IMR-90 (cell line): ENCODE measurements around the gene CMAS. TPM values are rescaled to one million over a fixed set of nuclear protein-coding genes. Genes with fewer than 3 reads are reported as not detected.

Experiments
- ATAC-seq: fragments of 200-7000 bp; cut with Tn5 transposase; 2 replicates; pipeline ENCODE4 v1.9.1; 2020; ENCODE audit warnings: low read depth, mild to moderate bottlenecking, moderate library complexity
- BruUV-seq: library from RNA; stranded (reverse); fragments of 400-500 nt; replicated peaks from 2 replicates; lab custom pipeline; 2021; lab: Mats Ljungman, UMichigan
- CTCF ChIA-PET: fragments of 300-600 bp; formaldehyde crosslinking; extraction: SDS; loops from one replicate; lab custom pipeline; 2021; ENCODE audit warnings: antibody characterized with exemption; lab: Yijun Ruan, JAX
- POLR2A ChIA-PET: fragments of 300-600 bp; sonication (Branson Sonifier 250); formaldehyde crosslinking; loops from one replicate; lab custom pipeline; 2022; ENCODE audit warnings: antibody characterized with exemption; ENCODE audit not compliant: unreplicated experiment; lab: Charles Lee
- DNase-seq: peaks from one replicate; pipeline ENCODE4 v3.0.0; 2013
- H2AFZ ChIP-seq: replicated peaks from 2 replicates; pipeline ENCODE3; 2013; ENCODE audit warnings: low read length, mild to moderate bottlenecking; ENCODE audit not compliant: poor library complexity
- H2AK5ac ChIP-seq: 2 replicates; pipeline ENCODE4 v1.6.1; 2013; ENCODE audit warnings: low read depth, low read length, inconsistent platforms
- H2AK9ac ChIP-seq: replicated peaks from 2 replicates; pipeline ENCODE3; 2013; ENCODE audit warnings: mild to moderate bottlenecking, low read depth, low read length, moderate library complexity; ENCODE audit not compliant: poor library complexity
- H2BK120ac ChIP-seq: 2 replicates; pipeline ENCODE4 v1.6.1; 2013; ENCODE audit warnings: low read depth, low read length, inconsistent platforms
- H2BK15ac ChIP-seq: 3 replicates; pipeline ENCODE4 v1.6.1; 2013; ENCODE audit warnings: low read depth, low read length, inconsistent platforms
- H2BK20ac ChIP-seq: 2 replicates; pipeline ENCODE4 v1.6.1; 2013; ENCODE audit warnings: low read depth, mild to moderate bottlenecking, inconsistent platforms, low read length, moderate library complexity
- H2BK5ac ChIP-seq: 2 replicates; pipeline ENCODE4 v1.6.1; 2013; ENCODE audit warnings: mild to moderate bottlenecking, low read depth, low read length, inconsistent platforms; ENCODE audit not compliant: poor library complexity, severe bottlenecking
- H3K14ac ChIP-seq: replicated peaks from 2 replicates; pipeline ENCODE4 v1.6.1; 2013; ENCODE audit warnings: low read depth, low read length, inconsistent platforms
- H3K18ac ChIP-seq: 2 replicates; pipeline ENCODE4 v1.6.1; 2013; ENCODE audit warnings: low read depth, low read length, control low read depth
- H3K23ac ChIP-seq: 2 replicates; pipeline ENCODE4 v1.6.1; 2013; ENCODE audit warnings: low read depth, low read length, inconsistent platforms
- H3K27ac ChIP-seq: 2 replicates; pipeline ENCODE4 v1.5.1; 2013; ENCODE audit warnings: mild to moderate bottlenecking, control low read depth, low read length; ENCODE audit not compliant: insufficient read depth
- H3K27me3 ChIP-seq: 2 replicates; pipeline ENCODE4 v1.6.1; 2013; ENCODE audit warnings: low read length; ENCODE audit not compliant: control insufficient read depth, insufficient read depth
- H3K36me3 ChIP-seq: 2 replicates; pipeline ENCODE4 v1.6.1; 2013; ENCODE audit warnings: low read length, mixed read lengths; ENCODE audit not compliant: control insufficient read depth, insufficient read depth
- H3K4ac ChIP-seq: 2 replicates; pipeline ENCODE4 v1.6.1; 2013; ENCODE audit warnings: low read depth, low read length, inconsistent platforms
- H3K4me1 ChIP-seq: 2 replicates; pipeline ENCODE4 v1.6.1; 2013; ENCODE audit warnings: low read length, mixed read lengths; ENCODE audit not compliant: control insufficient read depth, insufficient read depth
- H3K4me2 ChIP-seq: 2 replicates; pipeline ENCODE4 v1.6.1; 2013; ENCODE audit warnings: low read depth, mild to moderate bottlenecking, control low read depth, low read length, moderate library complexity
- H3K4me3 ChIP-seq: 2 replicates; pipeline ENCODE4 v1.5.1; 2013; ENCODE audit warnings: low read depth, mild to moderate bottlenecking, control low read depth, low read length, moderate library complexity; ENCODE audit not compliant: insufficient read depth
- H3K56ac ChIP-seq: 2 replicates; pipeline ENCODE4 v1.6.1; 2013; ENCODE audit warnings: low read length, inconsistent platforms; ENCODE audit not compliant: insufficient read depth; ENCODE audit errors: extremely low read depth
- H3K79me1 ChIP-seq, 2 experiments: 2 replicates each; pipeline ENCODE4 v1.6.1; 2013; ENCODE audit warnings: low read length in 2 of 2, inconsistent platforms in 1 of 2, low read depth in 1 of 2
- H3K9ac ChIP-seq: 2 replicates; pipeline ENCODE4 v1.6.1; 2013; ENCODE audit warnings: low read depth, low read length, control low read depth
- H3K9me1 ChIP-seq: 2 replicates; pipeline ENCODE4 v1.6.1; 2013; ENCODE audit warnings: low read length, inconsistent platforms; ENCODE audit not compliant: insufficient read depth
- H3K9me3 ChIP-seq: 2 replicates; pipeline ENCODE4 v1.6.1; 2013; ENCODE audit warnings: low read length; ENCODE audit not compliant: control insufficient read depth, insufficient read depth
- H4K20me1 ChIP-seq: 2 replicates; pipeline ENCODE4 v1.6.1; 2013; ENCODE audit warnings: low read length, inconsistent platforms; ENCODE audit not compliant: insufficient read depth
- H4K5ac ChIP-seq: 2 replicates; pipeline ENCODE4 v1.6.1; 2013; ENCODE audit warnings: mild to moderate bottlenecking, low read depth, low read length, control low read depth
- H4K8ac ChIP-seq, 2 experiments: 2 replicates each; pipeline ENCODE4 v1.6.1; 2013; ENCODE audit warnings: low read depth in 2 of 2, low read length in 2 of 2, control low read depth in 1 of 2, inconsistent platforms in 1 of 2
- H4K91ac ChIP-seq: 2 replicates; pipeline ENCODE4 v1.6.1; 2013; ENCODE audit warnings: low read depth, low read length, inconsistent platforms; ENCODE audit not compliant: insufficient read depth
- ELK1 ChIP-seq: fragments of 150-350 bp; IDR thresholded peaks from 2 replicates; pipeline ENCODE4 v1.6.1; 2016; ENCODE audit warnings: low read depth, mild to moderate bottlenecking, low read length, moderate library complexity, borderline replicate concordance
- MAFK ChIP-seq: IDR thresholded peaks from 2 replicates; pipeline ENCODE4 v1.6.1; 2012; ENCODE audit warnings: low read depth, low read length, improper control_type of control experiment
- NFE2L2 ChIP-seq: fragments of 150-350 bp; IDR thresholded peaks from 2 replicates; pipeline ENCODE4 v1.6.1; 2016; ENCODE audit warnings: low read depth, mild to moderate bottlenecking, low read length
- RFX5 ChIP-seq: IDR thresholded peaks from 2 replicates; pipeline ENCODE4 v1.8.0; 2012; ENCODE audit warnings: low read depth, mild to moderate bottlenecking, low read length, moderate library complexity
- SMC3 ChIP-seq: fragments of 150-350 bp; IDR thresholded peaks from 2 replicates; pipeline ENCODE4 v1.6.1; 2016; ENCODE audit warnings: low read depth, mild to moderate bottlenecking, antibody characterized with exemption, low read length, moderate library complexity
- WGBS, 2 experiments: methylation state at CpG; one replicate each; pipeline versions ENCODE4 v1.1.5 to v1.1.7; 2013; ENCODE audit warnings: missing lambda C conversion rate in 2 of 2; ENCODE audit not compliant: insufficient read length in 1 of 2; ENCODE audit errors: extremely low coverage in 2 of 2; 5-methylcytosine and 5-hydroxymethylcytosine counted together
- dilution Hi-C: fragments of 300-500 bp; cut with HindIII; formaldehyde crosslinking; loops from one replicate; pipeline ENCODE4 v1.14.3; 2018; ENCODE audit warnings: low sequenced_read_pairs; ENCODE audit not compliant: unreplicated experiment
- in situ Hi-C: fragments of 300-500 bp; cut with MboI; formaldehyde crosslinking; loops from 3 replicates; pipeline ENCODE4 v1.14.3; 2019; ENCODE audit warnings: low sequenced_read_pairs, inconsistent platforms, mixed read lengths
- intact Hi-C: fragments of 100-400 bp; cut with micrococcal nuclease; formaldehyde crosslinking; loops from 2 replicates; pipeline ENCODE4 v1.10.0; 2022
- polyA plus RNA-seq, 3 experiments: library from polyadenylated mRNA; depleted of rRNA; stranded (reverse); fragments of >200 nt; gene quantifications; 2 replicates each; pipeline ENCODE4 v1.2.3, GENCODE V29; 2012; ENCODE audit warnings: low replicate concordance in 1 of 3
- total RNA-seq: library from RNA; depleted of rRNA; stranded (reverse); fragments of >200 nt; gene quantifications from 2 replicates; pipeline ENCODE4 v1.2.3, GENCODE V29; 2012

Gene CMAS
- total and polyA plus RNA-seq, 2 of the 4 experiments (the other 2 are of a cell fraction) = 9.5 to 26.8 TPM

GRCh38 chr12:22046968-22047390 is 961 bp downstream of the CMAS start:
- Histone ChIP-seq H3K23ac (peak overlapping the region; percentile 67; the same call in 1 of the 2 replicates), H3K4me1 (peaks cover 2% of the 10 kb centered on the region; the same call in 1 of the 2 replicates), H3K4me3 (peak overlapping the region; percentile 94), H3K9me3 (no peaks in the 10 kb centered on the region), H3K27ac (peak overlapping the region; percentile 73), H4K8ac (peak overlapping the region; percentile 22 to 65; a peak in 1 of 4 replicates), H3K14ac (peak overlapping the region; percentile 73), H2BK5ac (peak overlapping the region; percentile 55), H3K36me3 (no peaks in the 10 kb centered on the region), H3K4me2 (peak overlapping the region; percentile 72), H3K79me1 (peaks cover 15 to 36% of the 10 kb centered on the region in 2 experiments), H4K20me1 (no peaks in the 10 kb centered on the region), H4K91ac (peak overlapping the region; percentile 52; the same call in 1 of the 2 replicates), H2BK120ac (no peak overlapping the region), H2AK5ac (no peak overlapping the region), H3K4ac (peak overlapping the region; percentile 54), H3K9me1 (no peaks in the 10 kb centered on the region; the same call in none of the 2 replicates), H2BK15ac (no peak overlapping the region), H3K9ac (peak overlapping the region; percentile 79), H2BK20ac (no peak overlapping the region), H2AFZ (peak overlapping the region; percentile 94), H3K18ac (peak overlapping the region; percentile 42; the same call in 1 of the 2 replicates), H2AK9ac (peak overlapping the region; percentile 92), H3K56ac (peak overlapping the region; percentile 13; the same call in 1 of the 2 replicates), H3K27me3 (no peaks in the 10 kb centered on the region), H4K5ac (peak overlapping the region; percentile 42; the same call in 1 of the 2 replicates)
- intact Hi-C loops (no loop called here), in situ Hi-C loops (no loop called here), dilution Hi-C loops (no loop called here)
- WGBS, 2 experiments = no CpG with 5 or more reads among the region's 6 CpGs
- CTCF ChIA-PET = no interaction called here
- peak; percentile 34 for DNase-seq
- peak; percentile 15 for ATAC-seq
- POLR2A ChIA-PET = interaction anchor here (0.5 kb wide), 1 partner anchor 36 kb away, joined by 4 read pairs; no protein-coding TSS in a partner anchor
- TF ChIP-seq RFX5 = no peak
- TF ChIP-seq SMC3 = no peak
- no peak for TF ChIP-seq ELK1
- TF ChIP-seq MAFK = peak; percentile 28; the same call in 1 of the 2 replicates
- peak; percentile 41; the same call in 1 of the 2 replicates for TF ChIP-seq NFE2L2
- no TSS peak for BruUV-seq
